Mesenchymal stem cell (in vitro differentiated cells and primary cell): ENCODE data around the gene SLC9A5.
A peak's percentile ranks its signal among the peaks of the same experiment; 100 is the strongest.

Source experiments
- DNase-seq: peaks from one replicate; pipeline ENCODE4 v3.0.0-alpha.2; 2013
- H2AFZ ChIP-seq: one replicate; pipeline ENCODE4 v1.6.1; 2013; ENCODE audit warnings: low read depth, mild to moderate bottlenecking, control low read depth, inconsistent platforms, low read length, moderate library complexity
- H2AK5ac ChIP-seq: 2 replicates; pipeline ENCODE4 v1.6.1; 2013; ENCODE audit warnings: low read length, moderate library complexity, mild to moderate bottlenecking, inconsistent platforms; ENCODE audit not compliant: severe bottlenecking
- H2BK120ac ChIP-seq: one replicate; pipeline ENCODE4 v1.6.1; 2013; ENCODE audit warnings: low read depth, mild to moderate bottlenecking, inconsistent platforms, low read length, moderate library complexity
- H2BK12ac ChIP-seq, 2 experiments: one replicate each; pipeline ENCODE4 v1.6.1; 2013; ENCODE audit warnings: inconsistent platforms in 2 of 2, low read length in 2 of 2, mild to moderate bottlenecking in 2 of 2, moderate library complexity in 2 of 2, control low read depth in 1 of 2
- H2BK15ac ChIP-seq: one replicate; pipeline ENCODE4 v1.6.1; 2013; ENCODE audit warnings: mild to moderate bottlenecking, low read depth, inconsistent platforms; ENCODE audit not compliant: poor library complexity, severe bottlenecking
- H2BK5ac ChIP-seq: 2 replicates; pipeline ENCODE4 v1.6.1; 2013; ENCODE audit warnings: low read depth, mild to moderate bottlenecking, low read length, control low read depth, inconsistent platforms; ENCODE audit not compliant: poor library complexity, severe bottlenecking
- H3K14ac ChIP-seq, 2 experiments: one replicate each; pipeline ENCODE4 v1.6.1; 2013; ENCODE audit warnings: inconsistent platforms in 2 of 2, low read length in 2 of 2, control low read depth in 1 of 2, mild to moderate bottlenecking in 1 of 2, moderate library complexity in 1 of 2
- H3K18ac ChIP-seq, 2 experiments: one replicate each; pipeline ENCODE4 v1.6.1; 2013; ENCODE audit warnings: inconsistent platforms in 2 of 2, low read length in 2 of 2, control low read depth in 1 of 2, low read depth in 1 of 2, mild to moderate bottlenecking in 1 of 2
- H3K23ac ChIP-seq, 2 experiments: one replicate each; pipeline ENCODE4 v1.6.1; 2013; ENCODE audit warnings: inconsistent platforms in 2 of 2, low read length in 2 of 2, mild to moderate bottlenecking in 2 of 2, moderate library complexity in 2 of 2, control low read depth in 1 of 2
- H3K27ac ChIP-seq: 2 replicates; pipeline ENCODE4 v1.5.1; 2013; ENCODE audit warnings: mild to moderate bottlenecking, moderate library complexity, low read length, control low read depth, inconsistent platforms; ENCODE audit not compliant: poor library complexity, severe bottlenecking
- H3K27me3 ChIP-seq, 2 experiments: 2 replicates each; pipeline versions ENCODE4 v1.6.1 to v1.7.0; 2013; ENCODE audit warnings: low read length in 2 of 2, mild to moderate bottlenecking in 2 of 2, moderate library complexity in 2 of 2, control low read depth in 1 of 2, inconsistent platforms in 1 of 2; ENCODE audit not compliant: control insufficient read depth in 1 of 2, insufficient read depth in 1 of 2
- H3K36me3 ChIP-seq, 2 experiments: 2 replicates each; pipeline versions ENCODE4 v1.6.1 to v1.7.0; 2013; ENCODE audit warnings: low read length in 2 of 2, control low read depth in 1 of 2, inconsistent platforms in 1 of 2, low read depth in 1 of 2, mild to moderate bottlenecking in 1 of 2; ENCODE audit not compliant: insufficient read depth in 2 of 2, control insufficient read depth in 1 of 2
- H3K4ac ChIP-seq, 2 experiments: one replicate each; pipeline ENCODE4 v1.6.1; 2013; ENCODE audit warnings: inconsistent platforms in 2 of 2, low read length in 2 of 2, mild to moderate bottlenecking in 2 of 2, moderate library complexity in 2 of 2, control low read depth in 1 of 2, low read depth in 1 of 2
- H3K4me1 ChIP-seq: 2 replicates; pipeline ENCODE4 v1.6.1; 2013; ENCODE audit warnings: low read depth, low read length, control low read depth; ENCODE audit not compliant: control insufficient read depth, insufficient read depth
- H3K4me2 ChIP-seq: 2 replicates; pipeline ENCODE4 v1.6.1; 2013; ENCODE audit warnings: low read length, mild to moderate bottlenecking, inconsistent platforms; ENCODE audit not compliant: poor library complexity, severe bottlenecking
- H3K4me3 ChIP-seq, 2 experiments: 2 replicates each; pipeline versions ENCODE4 v1.5.1 to v1.7.0; 2013; ENCODE audit warnings: low read length in 2 of 2, mild to moderate bottlenecking in 2 of 2, control low read depth in 1 of 2, low read depth in 1 of 2; ENCODE audit not compliant: insufficient read depth in 1 of 2
- H3K79me1 ChIP-seq: replicated peaks from 2 replicates; pipeline ENCODE4 v1.6.1; 2013; ENCODE audit warnings: mild to moderate bottlenecking, control low read depth, low read length, inconsistent platforms; ENCODE audit not compliant: poor library complexity, severe bottlenecking
- H3K9ac ChIP-seq: 2 replicates; pipeline ENCODE4 v1.7.0; 2013; ENCODE audit warnings: mild to moderate bottlenecking, low read length, moderate library complexity
- H3K9me3 ChIP-seq: 2 replicates; pipeline ENCODE4 v1.7.0; 2013; ENCODE audit warnings: mild to moderate bottlenecking, low read length; ENCODE audit not compliant: control insufficient read depth
- H4K8ac ChIP-seq: one replicate; pipeline ENCODE4 v1.6.1; 2013; ENCODE audit warnings: inconsistent platforms, mild to moderate bottlenecking, low read length, moderate library complexity
- H4K91ac ChIP-seq: one replicate; pipeline ENCODE4 v1.6.1; 2013; ENCODE audit warnings: mild to moderate bottlenecking, low read length, inconsistent platforms
- WGBS: methylation state at CpG from one replicate; pipeline ENCODE4 v1.1.7; 2013; ENCODE audit warnings: mixed read lengths; 5-methylcytosine and 5-hydroxymethylcytosine counted together

The SLC9A5 gene

GRCh38 chr16:67200491-67200890 lies 48.3 kb upstream of the SLC9A5 start:
- H3K9ac ChIP-seq = no peak overlapping the region
- 98% methylated on average over 8 of the region's 8 CpGs for WGBS
- H3K23ac ChIP-seq = no peak overlapping the region
- H2BK120ac ChIP-seq = no peak overlapping the region
- no peak for DNase-seq
- no peak overlapping the region for H2BK12ac ChIP-seq
- H4K91ac ChIP-seq = peak overlapping the region; percentile 70
- no peak overlapping the region for H2BK15ac ChIP-seq
- no peak overlapping the region for H2BK5ac ChIP-seq
- H3K4me2 ChIP-seq = no peak overlapping the region
- no peak overlapping the region for H3K27ac ChIP-seq
- H4K8ac ChIP-seq = no peak overlapping the region
- H3K27me3 ChIP-seq = no peaks in the 10 kb centered on the region
- no peak overlapping the region for H2AFZ ChIP-seq
- H3K4me1 ChIP-seq = peaks cover 19% of the 10 kb centered on the region
- H3K14ac ChIP-seq = no peak overlapping the region
- no peak overlapping the region for H3K18ac ChIP-seq
- H3K4ac ChIP-seq = no peak overlapping the region
- H3K36me3 ChIP-seq = peaks cover 36 to 90% of the 10 kb centered on the region in 2 experiments
- H2AK5ac ChIP-seq = no peak overlapping the region
- peaks cover 23% of the 10 kb centered on the region for H3K79me1 ChIP-seq
- no peak overlapping the region for H3K4me3 ChIP-seq
- no peaks in the 10 kb centered on the region for H3K9me3 ChIP-seq

- Histone ChIP-seq H3K14ac (no peak overlapping the region), H3K4ac (peak overlapping the region in 1 of 2 experiments; percentile 2), H3K4me2 (no peak overlapping the region), H2BK5ac (no peak overlapping the region), H2AFZ (no peak overlapping the region), H3K27me3 (no peaks in the 10 kb centered on the region), H3K18ac (no peak overlapping the region), H3K27ac (no peak overlapping the region), H3K79me1 (peaks cover 14% of the 10 kb centered on the region), H3K4me1 (peaks cover 20% of the 10 kb centered on the region), H2BK15ac (no peak overlapping the region), H3K4me3 (no peak overlapping the region), H2AK5ac (no peak overlapping the region), H2BK12ac (no peak overlapping the region), H3K36me3 (peaks cover 24 to 78% of the 10 kb centered on the region in 2 experiments), H4K8ac (no peak overlapping the region), H2BK120ac (no peak overlapping the region), H3K9ac (no peak overlapping the region), H3K9me3 (no peaks in the 10 kb centered on the region), H4K91ac (no peak overlapping the region), H3K23ac (no peak overlapping the region)
- WGBS = 96% methylated on average over 39 of the region's 40 CpGs
- DNase-seq = no peak
Observed at GRCh38 chr16:67201411-67202345, 47.1 kb upstream of the SLC9A5 start.

GRCh38 chr16:67202426-67202825 lies 46.4 kb upstream of the SLC9A5 start:
- Histone ChIP-seq H3K4ac (no peak overlapping the region), H3K4me2 (no peak overlapping the region), H3K18ac (no peak overlapping the region), H2AK5ac (no peak overlapping the region), H3K27ac (no peak overlapping the region), H2BK15ac (no peak overlapping the region), H3K4me3 (no peak overlapping the region), H2AFZ (no peak overlapping the region), H3K27me3 (no peaks in the 10 kb centered on the region), H3K9me3 (no peaks in the 10 kb centered on the region), H2BK5ac (no peak overlapping the region), H3K23ac (no peak overlapping the region), H3K36me3 (peaks cover 17 to 71% of the 10 kb centered on the region in 2 experiments), H3K4me1 (peaks cover 26% of the 10 kb centered on the region), H3K9ac (no peak overlapping the region), H2BK120ac (no peak overlapping the region), H3K79me1 (peaks cover 13% of the 10 kb centered on the region), H2BK12ac (no peak overlapping the region), H4K91ac (no peak overlapping the region), H3K14ac (no peak overlapping the region), H4K8ac (no peak overlapping the region)
- DNase-seq = no peak
- 97% methylated on average over 12 of the region's 12 CpGs for WGBS

- 95% methylated on average over 23 of the region's 23 CpGs for WGBS
- H3K14ac ChIP-seq = no peak overlapping the region
- H3K4me3 ChIP-seq = no peak overlapping the region
- H4K91ac ChIP-seq = no peak overlapping the region
- H3K4me2 ChIP-seq = no peak overlapping the region
- no peak for DNase-seq
- no peak overlapping the region for H2AFZ ChIP-seq
- H3K23ac ChIP-seq = no peak overlapping the region
- H4K8ac ChIP-seq = no peak overlapping the region
- no peaks in the 10 kb centered on the region for H3K9me3 ChIP-seq
- H2AK5ac ChIP-seq = no peak overlapping the region
- H3K9ac ChIP-seq = no peak overlapping the region
- no peak overlapping the region for H3K4ac ChIP-seq
- H2BK120ac ChIP-seq = no peak overlapping the region
- no peak overlapping the region for H2BK12ac ChIP-seq
- H3K79me1 ChIP-seq = peaks cover 9% of the 10 kb centered on the region
- no peaks in the 10 kb centered on the region for H3K27me3 ChIP-seq
- H2BK5ac ChIP-seq = no peak overlapping the region
- H3K4me1 ChIP-seq = peaks cover 27% of the 10 kb centered on the region
- H3K27ac ChIP-seq = no peak overlapping the region
- H3K18ac ChIP-seq = no peak overlapping the region
- H3K36me3 ChIP-seq = peaks cover 11 to 65% of the 10 kb centered on the region in 2 experiments
- H2BK15ac ChIP-seq = no peak overlapping the region
Observed at GRCh38 chr16:67202956-67203493, 45.8 kb upstream of the SLC9A5 start.
